Gastrocnemius medialis (tissue), 4 donors: ENCODE data around the gene OR51G1.

ENCODE experiments used
- POLR2A ChIP-seq, 2 donors: fragments of 450-650 bp; IDR thresholded peaks; one replicate each; pipeline ENCODE4 v1.6.1; 2017; ENCODE audit warnings: antibody characterized with exemption in 2 of 2, mild to moderate bottlenecking in 2 of 2, moderate library complexity in 2 of 2
- TF ChIP-seq, protein P1 (sequence below), 5 experiments: fragments of 450-650 bp in 3 of 5; fragments of 200-600 bp in 2 of 5; sonication (generic) in 2 of 5; IDR thresholded peaks in 4 of 5; conservative IDR thresholded peaks in 1 of 5; 1 replicate in 4 of 5; 2 replicates in 1 of 5; pipeline ENCODE4 v1.5.1; 2016 to 2019; ENCODE audit warnings: antibody characterized with exemption in 5 of 5, mild to moderate bottlenecking in 3 of 5, moderate library complexity in 3 of 5

DNA sequence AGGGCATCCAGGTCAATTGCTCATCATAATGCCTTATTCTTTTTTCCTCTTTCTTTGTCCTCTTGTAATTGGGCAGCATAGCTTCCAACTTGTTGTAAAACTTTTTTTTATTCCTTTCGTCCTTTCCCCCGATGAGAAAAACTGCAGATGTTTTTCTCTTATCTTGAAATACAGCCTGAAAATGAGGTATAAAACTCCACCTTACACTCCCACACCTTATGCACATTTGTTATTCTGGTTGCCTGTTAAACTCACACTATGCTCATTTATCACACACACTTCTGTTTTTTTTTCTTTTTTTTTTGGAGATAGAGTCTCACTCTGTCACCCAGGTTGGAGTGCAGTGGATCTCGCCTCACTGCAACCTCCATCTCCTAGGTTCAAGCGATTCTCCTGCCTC, 33.3 kb upstream of the OR51G1 start:
- no peak for TF ChIP-seq POLR2A (IDR thresholded peaks at IDR 0.05)
- TF ChIP-seq, protein P1, sequence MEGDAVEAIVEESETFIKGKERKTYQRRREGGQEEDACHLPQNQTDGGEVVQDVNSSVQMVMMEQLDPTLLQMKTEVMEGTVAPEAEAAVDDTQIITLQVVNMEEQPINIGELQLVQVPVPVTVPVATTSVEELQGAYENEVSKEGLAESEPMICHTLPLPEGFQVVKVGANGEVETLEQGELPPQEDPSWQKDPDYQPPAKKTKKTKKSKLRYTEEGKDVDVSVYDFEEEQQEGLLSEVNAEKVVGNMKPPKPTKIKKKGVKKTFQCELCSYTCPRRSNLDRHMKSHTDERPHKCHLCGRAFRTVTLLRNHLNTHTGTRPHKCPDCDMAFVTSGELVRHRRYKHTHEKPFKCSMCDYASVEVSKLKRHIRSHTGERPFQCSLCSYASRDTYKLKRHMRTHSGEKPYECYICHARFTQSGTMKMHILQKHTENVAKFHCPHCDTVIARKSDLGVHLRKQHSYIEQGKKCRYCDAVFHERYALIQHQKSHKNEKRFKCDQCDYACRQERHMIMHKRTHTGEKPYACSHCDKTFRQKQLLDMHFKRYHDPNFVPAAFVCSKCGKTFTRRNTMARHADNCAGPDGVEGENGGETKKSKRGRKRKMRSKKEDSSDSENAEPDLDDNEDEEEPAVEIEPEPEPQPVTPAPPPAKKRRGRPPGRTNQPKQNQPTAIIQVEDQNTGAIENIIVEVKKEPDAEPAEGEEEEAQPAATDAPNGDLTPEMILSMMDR (IDR thresholded peaks at IDR 0.05 in 4 of 5, conservative IDR thresholded peaks at IDR 0.05 in 1 of 5): no peak
